Pancreas (tissue), 10 donors: Measurements from ENCODE around the gene MAPK13. TPM values are rescaled to one million over a fixed set of nuclear protein-coding genes. Genes with fewer than 3 reads are reported as not detected.
A peak's percentile ranks its signal among the peaks of the same experiment; 100 is the strongest.

Experiments
- ATAC-seq, 4 donors: fragments of 200-7000 bp; cut with Tn5 transposase; one replicate each; pipeline versions ENCODE4 v1.8.0 to v1.9.1; 2020; ENCODE audit warnings: mild to moderate bottlenecking in 4 of 4, moderate library complexity in 4 of 4
- DNase-seq, 6 donors: peaks; one replicate each; pipeline ENCODE4 v3.0.0-alpha.2; 2020
- FAIRE-seq: peaks from 2 replicates; lab custom pipeline; 2012; peaks lifted over from hg19 to GRCh38; lab: Jason Lieb, UNC
- H3K27ac ChIP-seq, 4 donors: fragments of 200-600 bp; sonication (generic); 1 replicate in 3 of 4; 2 replicates in 1 of 4; pipeline versions ENCODE4 v1.5.0 to v1.8.0; 2020
- H3K27me3 ChIP-seq, 4 donors: fragments of 200-600 bp; one replicate each; pipeline ENCODE4 v1.8.0; 2021
- H3K36me3 ChIP-seq, 3 donors: fragments of 200-600 bp; sonication (generic) in 1 of 3; one replicate each; pipeline versions ENCODE4 v1.5.0 to v1.8.0; 2020 to 2021
- H3K4me1 ChIP-seq, 3 donors: fragments of 200-600 bp; one replicate each; pipeline ENCODE4 v1.8.0; 2021
- H3K4me3 ChIP-seq, 4 donors: fragments of 200-600 bp; sonication (generic) in 2 of 4; one replicate each; pipeline versions ENCODE4 v1.5.0 to v1.8.0; 2020 to 2021
- H3K9me3 ChIP-seq, 4 donors: fragments of 200-600 bp; one replicate each; pipeline ENCODE4 v1.8.0; 2021
- CTCF ChIP-seq, 4 donors: fragments of 200-600 bp; sonication (generic) in 3 of 4; IDR thresholded peaks; one replicate each; pipeline versions ENCODE4 v1.5.0 to v1.8.0; 2021; ENCODE audit warnings: antibody characterized with exemption in 4 of 4
- WGBS, 2 donors: extraction: QIAGEN DNeasy Blood & Tissue Kit; methylation state at CpG; one replicate each; pipeline ENCODE4 v1.1.7; 2013; 5-methylcytosine and 5-hydroxymethylcytosine counted together
- intact Hi-C, 3 donors: fragments of 100-400 bp; cut with DNase I; formaldehyde crosslinking; loops; one replicate each; pipeline versions ENCODE4 v1.11.1 to v1.14.2; 2022
- polyA plus RNA-seq, 2 donors: library from polyadenylated mRNA; stranded (reverse); fragments of 200-250 nt; gene quantifications; one replicate each; pipeline ENCODE4 v1.2.3, GENCODE V29; 2013
- total RNA-seq, 6 donors: library from RNA; stranded (reverse); fragmentation: NEBNext Ultra II Directional in 4 of 6; extraction: Animal tissue kit (Norgen Biotek cat#: 25700) in 4 of 6; gene quantifications; one replicate each; pipeline versions ENCODE4 v1.2.1 to v1.2.4, GENCODE V29; 2021 to 2023
- donor health status: healthy with polysubstance abuse.
- donor health status: DM: no; HTN: no; CAD: no; lungs with moderate emphysema.
- donor health status: DM: no; HTN: no; CAD: no.
- donor health status: control.
- donor health status: control.
- donor health status: Bipolar disorder and iron deficiency.
- donor health status: DM: yes; HTN: yes; CAD: no.
- donor health status: DM: no; HTN: no; CAD: no.
- donor health status: DM: no; HTN: no; CAD: no.
- donor health status: DM: yes; HTN: yes; CAD: no.

The MAPK13 gene
- total and polyA plus RNA-seq, 8 donors, result 20.2 to 46.3 (median 34.0) TPM

GRCh38 chr6:36119209-36119608 is 11.1 kb upstream of the MAPK13 start:
- peaks cover 0 to 7% (median 0%) of the 10 kb centered on the region in 3 donors for H3K4me1 ChIP-seq
- FAIRE-seq (no peak), ATAC-seq (no peak), DNase-seq (no peak)
- no peak for TF ChIP-seq CTCF (IDR thresholded peaks at IDR 0.05)
- no peaks in the 10 kb centered on the region for H3K9me3 ChIP-seq
- WGBS, 2 donors, result 79% methylated on average over 4 of the region's 4 CpGs
- no peak overlapping the region for H3K27ac ChIP-seq
- no peak overlapping the region for H3K4me3 ChIP-seq
- H3K27me3 ChIP-seq, result no peaks in the 10 kb centered on the region
- intact Hi-C loops, result no loop called here
- peaks cover 0 to 7% (median 0%) of the 10 kb centered on the region in 3 donors for H3K36me3 ChIP-seq

- H3K36me3 ChIP-seq, result peaks cover 0 to 7% (median 0%) of the 10 kb centered on the region in 3 donors
- TF ChIP-seq CTCF (IDR thresholded peaks at IDR 0.05), result no peak
- intact Hi-C loops, result loop anchor here in 1 of 3 donors (10.0 kb wide), 1 partner anchor 75 kb away; the partner anchor contains the start of gene BRPF3
Measured at GRCh38 chr6:36120018-36120417, 10.3 kb upstream of the MAPK13 start.

GRCh38 chr6:36120539-36120938 is 9.8 kb upstream of the MAPK13 start:
- Histone ChIP-seq H3K4me1 (no peaks in the 10 kb centered on the region), H3K27ac (peak overlapping the region in 1 of 4 donors; percentile 47), H3K4me3 (no peak overlapping the region), H3K9me3 (no peaks in the 10 kb centered on the region), H3K27me3 (no peaks in the 10 kb centered on the region), H3K36me3 (peaks cover 0 to 7% (median 0%) of the 10 kb centered on the region in 3 donors)
- no peak for TF ChIP-seq CTCF (IDR thresholded peaks at IDR 0.05)
- DNase-seq, result no peak
- WGBS, 2 donors, result 65 to 66% methylated on average over 10 of the region's 10 CpGs
- FAIRE-seq, result no peak
- peak in 1 of 4 donors; percentile 16 for ATAC-seq
- intact Hi-C loops, result loop anchor here in 1 of 3 donors (10.0 kb wide), 1 partner anchor 74 kb away; the partner anchor contains the start of gene BRPF3

More at GRCh38 chr6:36120018-36120417, 10.3 kb upstream of the MAPK13 start:
- Histone ChIP-seq H3K9me3 (no peaks in the 10 kb centered on the region), H3K4me1 (peaks cover 0 to 3% (median 0%) of the 10 kb centered on the region in 3 donors), H3K27me3 (no peaks in the 10 kb centered on the region), H3K4me3 (no peak overlapping the region), H3K27ac (no peak overlapping the region)
- ATAC-seq (no peak), FAIRE-seq (no peak), DNase-seq (no peak)
- 87 to 89% methylated on average over 6 of the region's 6 CpGs for WGBS, 2 donors

GRCh38 chr6:36120979-36121786 is 9.1 kb upstream of the MAPK13 start:
- no peaks in the 10 kb centered on the region for H3K9me3 ChIP-seq
- FAIRE-seq, result no peak
- intact Hi-C loops, result loop anchor here in 1 of 3 donors (10.0 kb wide), 1 partner anchor 74 kb away; the partner anchor contains the start of gene BRPF3
- no peak for TF ChIP-seq CTCF (IDR thresholded peaks at IDR 0.05)
- 53 to 62% methylated on average over 12 to 13 of the region's 13 CpGs for WGBS, 2 donors
- peak in 3 of 4 donors; percentile 25 to 58 (median 31) for ATAC-seq
- no peak for DNase-seq
- H3K4me1 ChIP-seq, result no peaks in the 10 kb centered on the region
- peaks cover 0 to 7% (median 0%) of the 10 kb centered on the region in 3 donors for H3K36me3 ChIP-seq
- peak overlapping the region in 1 of 4 donors; percentile 47 for H3K27ac ChIP-seq
- no peak overlapping the region for H3K4me3 ChIP-seq
- no peaks in the 10 kb centered on the region for H3K27me3 ChIP-seq
